Endothelial cell of umbilical vein (primary cell): Measurements from ENCODE around the gene INAVA. TPM values are rescaled to one million over a fixed set of nuclear protein-coding genes. Genes with fewer than 3 reads are reported as not detected.

Experiments used
- BruUV-seq: library from RNA; stranded (reverse); fragments of 400-500 nt; replicated peaks from 2 replicates; lab custom pipeline; 2021; lab: Mats Ljungman, UMichigan
- CTCF ChIA-PET: fragments of 300-600, 350-600 bp; sonication (Branson Sonifier 250); formaldehyde crosslinking; loops from one replicate; lab custom pipeline; 2021; ENCODE audit warnings: antibody characterized with exemption, inconsistent platforms; lab: Charles Lee
- POLR2A ChIA-PET: fragments of 300-600, 350-600 bp; sonication (Branson Sonifier 250); formaldehyde crosslinking; loops from one replicate; lab custom pipeline; 2021; ENCODE audit warnings: antibody characterized with exemption, inconsistent platforms; lab: Charles Lee
- DNase-seq: peaks from one replicate; pipeline ENCODE4 v3.0.0-alpha.2; 2011; ENCODE audit warnings: low read depth, low spot score
- FAIRE-seq: peaks from 2 replicates; lab custom pipeline; 2011; peaks lifted over from hg19 to GRCh38; lab: Jason Lieb, UNC
- H2AFZ ChIP-seq: 2 replicates; pipeline ENCODE4 v1.6.0; 2012; ENCODE audit warnings: low read depth, low read length, control low read depth, inconsistent platforms
- H3K27ac ChIP-seq: 2 replicates; pipeline ENCODE4 v1.5.1; 2011; ENCODE audit warnings: low read depth, mild to moderate bottlenecking, control low read depth, low read length, moderate library complexity; ENCODE audit not compliant: insufficient read depth
- H3K27me3 ChIP-seq, 2 experiments: 2 replicates each; pipeline versions ENCODE4 v1.6.0 to v1.6.1; 2011; ENCODE audit warnings: low read length in 2 of 2, mixed read lengths in 1 of 2; ENCODE audit not compliant: control insufficient read depth in 2 of 2, insufficient read depth in 2 of 2
- H3K36me3 ChIP-seq, 2 experiments: 2 replicates in 1 of 2; 3 replicates in 1 of 2; pipeline ENCODE4 v1.5.1; 2011; ENCODE audit warnings: low read length in 2 of 2, mild to moderate bottlenecking in 1 of 2, moderate library complexity in 1 of 2; ENCODE audit not compliant: control insufficient read depth in 2 of 2, insufficient read depth in 2 of 2; ENCODE audit errors: extremely low read depth in 1 of 2
- H3K4me1 ChIP-seq: 3 replicates; pipeline ENCODE4 v1.5.1; 2011; ENCODE audit warnings: mild to moderate bottlenecking, low read length; ENCODE audit not compliant: control insufficient read depth, insufficient read depth; ENCODE audit errors: extremely low read depth
- H3K4me2 ChIP-seq: 2 replicates; pipeline ENCODE4 v1.6.1; 2011; ENCODE audit warnings: low read length, control low read depth, mixed read lengths; ENCODE audit not compliant: insufficient read depth
- H3K4me3 ChIP-seq, 3 experiments: fragments of 200-600 bp in 1 of 3; sonication (generic), shearing (Covaris generic) in 1 of 3; replicated peaks in 1 of 3; 2 replicates each; pipeline ENCODE4 v1.5.1; 2011 to 2016; ENCODE audit warnings: control low read depth in 3 of 3, low read length in 3 of 3, mild to moderate bottlenecking in 2 of 3, inconsistent platforms in 1 of 3, low read depth in 1 of 3, moderate library complexity in 1 of 3; ENCODE audit not compliant: insufficient read depth in 1 of 3
- H3K79me2 ChIP-seq: 2 replicates; pipeline ENCODE4 v1.6.0; 2012; ENCODE audit warnings: low read length, inconsistent platforms; ENCODE audit not compliant: control insufficient read depth, insufficient read depth
- H3K9ac ChIP-seq: replicated peaks from 2 replicates; pipeline ENCODE3; 2011; ENCODE audit warnings: low read length, control low read depth; ENCODE audit not compliant: insufficient read depth; ENCODE audit errors: extremely low read depth
- H3K9me1 ChIP-seq: replicated peaks from 3 replicates; pipeline ENCODE4 v1.6.0; 2011; ENCODE audit warnings: mild to moderate bottlenecking, low read length; ENCODE audit not compliant: control insufficient read depth, insufficient read depth; ENCODE audit errors: extremely low read depth
- H3K9me3 ChIP-seq: replicated peaks from 2 replicates; pipeline ENCODE4 v1.5.1; 2012; ENCODE audit warnings: low read length, inconsistent platforms; ENCODE audit not compliant: control insufficient read depth, insufficient read depth
- H4K20me1 ChIP-seq: replicated peaks from 2 replicates; pipeline ENCODE3; 2011; ENCODE audit warnings: mild to moderate bottlenecking, low read length; ENCODE audit not compliant: control insufficient read depth, insufficient read depth; ENCODE audit errors: extremely low read depth
- EZH2 ChIP-seq: IDR thresholded peaks from 2 replicates; pipeline ENCODE4 v1.6.1; 2012; ENCODE audit warnings: borderline replicate concordance, low read depth, mild to moderate bottlenecking, moderate library complexity, low read length, inconsistent platforms; ENCODE audit not compliant: severe bottlenecking
- MAX ChIP-seq: IDR thresholded peaks from 2 replicates; pipeline ENCODE4 v1.6.1; 2011; ENCODE audit not compliant: insufficient read depth, insufficient read length
- POLR2A ChIP-seq: IDR thresholded peaks from 2 replicates; pipeline ENCODE4 v1.6.1; 2012; ENCODE audit warnings: low read depth, mild to moderate bottlenecking, control low read depth, low read length
- POLR2AphosphoS5 ChIP-seq: IDR thresholded peaks from 2 replicates; pipeline ENCODE4 v1.6.1; 2012; ENCODE audit warnings: low read depth, mild to moderate bottlenecking, control low read depth, low read length, moderate library complexity; ENCODE audit not compliant: insufficient read depth
- dilution Hi-C: fragments of 300-500 bp; cut with MboI; formaldehyde crosslinking; loops from one replicate; pipeline ENCODE4 v1.15.0; 2019; ENCODE audit warnings: low sequenced_read_pairs; ENCODE audit not compliant: extremely low pct_ligation_motif_present
- intact Hi-C: fragments of 100-400 bp; cut with micrococcal nuclease; formaldehyde crosslinking; loops from one replicate; pipeline ENCODE4 v1.10.0; 2022
- polyA plus RNA-seq, 4 experiments: library from polyadenylated mRNA; depleted of rRNA in 3 of 4; stranded (reverse) in 3 of 4; unstranded in 1 of 4; fragments of >200 nt; gene quantifications; 2 replicates each; pipeline versions ENCODE4 v1.2.1 to v1.2.3, GENCODE V29; 2011 to 2012; ENCODE audit warnings: missing spikeins in 1 of 4
- total RNA-seq: library from RNA; stranded (reverse); gene quantifications from 2 replicates; pipeline ENCODE4 v1.2.3, GENCODE V29; 2021

INAVA gene
- total and polyA plus RNA-seq, 2 donors (not counting 3 experiments of a cell fraction or from before 2014, with no cell fraction given): 0.42 TPM; not detected in 1

- H3K9ac ChIP-seq: no peak overlapping the region
- H3K9me3 ChIP-seq: no peaks in the 10 kb centered on the region
- no peak overlapping the region for H3K4me3 ChIP-seq
- intact Hi-C loops: no loop called here
- no peaks in the 10 kb centered on the region for H3K79me2 ChIP-seq
- TF ChIP-seq POLR2A (no peak), MAX (no peak)
- no peak for FAIRE-seq
- no peaks in the 10 kb centered on the region for H3K9me1 ChIP-seq
- DNase-seq: no peak
- no peaks in the 10 kb centered on the region for H4K20me1 ChIP-seq
- BruUV-seq: no TSS peak
- ChIA-PET POLR2A (no interaction called here), CTCF (interaction anchor here (0.6 kb wide), 1 partner anchor 512 kb away, joined by 3 read pairs; no protein-coding TSS in a partner anchor)
- dilution Hi-C loops: no loop called here
- H3K27me3 ChIP-seq: peaks cover 0 to 4% of the 10 kb centered on the region in 2 experiments
- no peak overlapping the region for H3K27ac ChIP-seq
- H3K36me3 ChIP-seq: no peaks in the 10 kb centered on the region
- H3K4me2 ChIP-seq: no peak overlapping the region
- no peaks in the 10 kb centered on the region for H3K4me1 ChIP-seq
- no peak overlapping the region for H2AFZ ChIP-seq
Observed at GRCh38 chr1:200938955-200939354, 44.3 kb downstream of the INAVA start.

DNA sequence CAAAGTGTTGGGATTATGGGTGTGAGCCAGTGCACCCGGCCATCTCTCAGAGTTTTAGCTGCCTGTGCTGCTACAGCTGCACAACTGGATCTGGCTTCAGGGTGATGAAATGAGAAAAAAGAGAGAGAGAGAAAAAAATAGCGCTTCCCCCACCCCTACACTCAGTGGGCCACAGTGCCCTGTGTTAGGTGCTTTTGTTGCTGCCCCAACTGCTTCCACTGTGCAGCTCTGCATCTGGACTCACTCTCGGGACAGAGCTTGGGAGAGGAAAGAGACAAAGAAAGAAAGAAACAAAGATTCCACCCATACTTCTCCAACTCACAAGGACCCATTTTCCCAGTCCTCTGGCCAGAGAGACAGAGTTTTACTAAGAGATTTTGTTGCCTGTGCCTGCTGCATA, 50.4 kb downstream of the INAVA start:
- Histone ChIP-seq H3K79me2 (no peaks in the 10 kb centered on the region), H3K4me3 (no peak overlapping the region), H3K27ac (no peak overlapping the region), H3K36me3 (no peaks in the 10 kb centered on the region), H2AFZ (no peak overlapping the region), H3K27me3 (peaks cover 0 to 4% of the 10 kb centered on the region in 2 experiments), H3K9me1 (no peaks in the 10 kb centered on the region), H3K9ac (no peak overlapping the region), H3K9me3 (no peaks in the 10 kb centered on the region), H3K4me1 (no peaks in the 10 kb centered on the region), H4K20me1 (no peaks in the 10 kb centered on the region), H3K4me2 (no peak overlapping the region)
- intact Hi-C loops (no loop called here), dilution Hi-C loops (no loop called here)
- POLR2A ChIA-PET: no interaction called here
- CTCF ChIA-PET: interaction anchor here (0.9 kb wide), 1 partner anchor 27 kb away, joined by 3 read pairs; no protein-coding TSS in a partner anchor
- FAIRE-seq: no peak
- DNase-seq: no peak
- TF ChIP-seq MAX (no peak), EZH2 (no peak), POLR2AphosphoS5 (no peak), POLR2A (no peak)
- BruUV-seq: no TSS peak
